OCI-LY1 (cell line): ENCODE measurements around the gene CD40.

Source experiments
- H2AFZ ChIP-seq: fragments of 200-600 bp; sonication (generic), shearing (Covaris generic); 2 replicates; pipeline ENCODE4 v1.6.0; 2014; ENCODE audit warnings: antibody characterized with exemption, mild to moderate bottlenecking, low read length
- H3F3A ChIP-seq: fragments of 200-600 bp; sonication (generic), shearing (Covaris generic); 2 replicates; pipeline ENCODE4 v1.6.0; 2014; ENCODE audit warnings: mild to moderate bottlenecking, antibody characterized with exemption, low read length, moderate library complexity; ENCODE audit not compliant: insufficient read depth
- H3K27ac ChIP-seq: fragments of 200-600 bp; sonication (generic); 2 replicates; pipeline ENCODE4 v1.5.1; 2014; ENCODE audit warnings: low read length, mixed run types, mild to moderate bottlenecking, low read depth; ENCODE audit not compliant: poor library complexity, severe bottlenecking
- H3K27me3 ChIP-seq: fragments of 200-600 bp; sonication (generic); 2 replicates; pipeline ENCODE4 v1.6.0; 2014; ENCODE audit warnings: antibody characterized with exemption, mild to moderate bottlenecking, low read length, moderate library complexity; ENCODE audit not compliant: insufficient read depth
- H3K36me3 ChIP-seq: fragments of 200-600 bp; sonication (generic); 2 replicates; pipeline ENCODE4 v1.6.1; 2014; ENCODE audit warnings: mild to moderate bottlenecking, antibody characterized with exemption, low read length, moderate library complexity, mixed read lengths; ENCODE audit not compliant: insufficient read depth
- H3K4me1 ChIP-seq: fragments of 200-600 bp; sonication (generic); 2 replicates; pipeline ENCODE4 v1.5.1; 2014; ENCODE audit warnings: mild to moderate bottlenecking, low read length, moderate library complexity; ENCODE audit not compliant: insufficient read depth, severe bottlenecking
- H3K4me2 ChIP-seq: fragments of 200-600 bp; sonication (generic), shearing (Covaris generic); 2 replicates; pipeline ENCODE4 v1.6.1; 2014; ENCODE audit warnings: low read length
- H3K4me3 ChIP-seq: fragments of 200-600 bp; sonication (generic); 2 replicates; pipeline ENCODE4 v1.5.1; 2014; ENCODE audit warnings: low read length, low read depth, mild to moderate bottlenecking, mixed read lengths; ENCODE audit not compliant: poor library complexity, severe bottlenecking
- H3K79me2 ChIP-seq: fragments of 200-600 bp; shearing (Covaris generic); 2 replicates; pipeline ENCODE4 v1.6.1; 2016; ENCODE audit warnings: mixed run types, low read length, mixed read lengths; ENCODE audit not compliant: insufficient read depth
- H3K9ac ChIP-seq: fragments of 200-600 bp; sonication (generic), shearing (Covaris generic); 2 replicates; pipeline ENCODE4 v1.6.1; 2014; ENCODE audit warnings: mild to moderate bottlenecking, low read length, mixed read lengths
- H3K9me2 ChIP-seq: fragments of 200-600 bp; sonication (generic), shearing (Covaris generic); 2 replicates; pipeline ENCODE4 v1.6.1; 2014; ENCODE audit warnings: low read depth, mild to moderate bottlenecking, low read length, mixed read lengths
- H3K9me3 ChIP-seq: fragments of 200-600 bp; shearing (Covaris generic); 2 replicates; pipeline ENCODE4 v1.6.1; 2014; ENCODE audit warnings: low read length, mixed read lengths
- H4K20me1 ChIP-seq: fragments of 200-600 bp; sonication (generic), shearing (Covaris generic); 2 replicates; pipeline ENCODE4 v1.6.0; 2016; ENCODE audit warnings: mild to moderate bottlenecking, low read length; ENCODE audit not compliant: insufficient read depth
- CTCF ChIP-seq: fragments of 200-600 bp; sonication (generic), shearing (Covaris generic); IDR thresholded peaks from 2 replicates; pipeline ENCODE4 v1.5.1; 2017; ENCODE audit warnings: mild to moderate bottlenecking, antibody characterized with exemption, low read length, moderate library complexity, mixed read lengths
- EZH2 ChIP-seq: fragments of 200-600 bp; sonication (generic), shearing (Covaris generic); IDR thresholded peaks from 2 replicates; pipeline ENCODE4 v1.8.0; 2017; ENCODE audit warnings: borderline replicate concordance, mixed run types, mild to moderate bottlenecking, antibody characterized with exemption, low read length, moderate library complexity, mixed read lengths

CD40 gene

DNA sequence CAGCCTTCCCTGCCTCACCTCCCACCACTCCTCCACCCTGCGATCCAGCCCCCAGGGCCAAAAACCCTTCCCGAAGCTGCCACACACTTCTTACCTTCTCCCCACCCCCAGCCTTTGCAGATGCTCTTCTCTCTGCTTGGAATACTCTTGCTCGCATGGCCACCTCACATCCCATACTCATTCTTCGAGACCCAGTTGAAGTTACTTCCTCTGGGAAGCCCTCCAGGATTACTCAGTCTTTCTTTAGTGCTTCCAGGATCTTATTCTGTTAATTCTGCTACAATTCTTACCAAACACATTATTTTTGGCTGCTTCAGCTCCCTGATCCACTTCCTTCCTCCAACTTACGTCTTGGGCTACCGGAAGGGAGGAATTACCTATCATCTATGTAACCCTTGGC, 54.3 kb downstream of the CD40 start:
- Histone ChIP-seq H3K79me2 (no peaks in the 10 kb centered on the region), H3K9me3 (no peaks in the 10 kb centered on the region), H2AFZ (no peak overlapping the region), H3K9ac (no peak overlapping the region), H3K4me1 (no peaks in the 10 kb centered on the region), H3K27ac (no peak overlapping the region), H3K4me3 (no peak overlapping the region), H3K36me3 (no peaks in the 10 kb centered on the region), H3K9me2 (no peaks in the 10 kb centered on the region), H3K27me3 (0 out of 2 replicates have a peak, but pooled peaks cover 10% of the 10 kb centered on the region), H4K20me1 (no peaks in the 10 kb centered on the region), H3K4me2 (no peak overlapping the region), H3F3A (no peaks in the 10 kb centered on the region)
- no peak for TF ChIP-seq CTCF
- no peak for TF ChIP-seq EZH2

GRCh38 chr20:46172961-46173536, 54.9 kb downstream of the CD40 start:
- Histone ChIP-seq H3F3A (no peaks in the 10 kb centered on the region), H2AFZ (no peak overlapping the region), H3K4me1 (no peaks in the 10 kb centered on the region), H3K27ac (no peak overlapping the region), H3K4me2 (no peak overlapping the region), H3K27me3 (0 out of 2 replicates have a peak, but pooled peaks cover 10% of the 10 kb centered on the region), H3K9me2 (no peaks in the 10 kb centered on the region), H3K9me3 (no peaks in the 10 kb centered on the region), H3K36me3 (no peaks in the 10 kb centered on the region), H3K9ac (no peak overlapping the region), H3K4me3 (no peak overlapping the region), H4K20me1 (no peaks in the 10 kb centered on the region), H3K79me2 (no peaks in the 10 kb centered on the region)
- TF ChIP-seq EZH2 (no peak), CTCF (no peak)

DNA sequence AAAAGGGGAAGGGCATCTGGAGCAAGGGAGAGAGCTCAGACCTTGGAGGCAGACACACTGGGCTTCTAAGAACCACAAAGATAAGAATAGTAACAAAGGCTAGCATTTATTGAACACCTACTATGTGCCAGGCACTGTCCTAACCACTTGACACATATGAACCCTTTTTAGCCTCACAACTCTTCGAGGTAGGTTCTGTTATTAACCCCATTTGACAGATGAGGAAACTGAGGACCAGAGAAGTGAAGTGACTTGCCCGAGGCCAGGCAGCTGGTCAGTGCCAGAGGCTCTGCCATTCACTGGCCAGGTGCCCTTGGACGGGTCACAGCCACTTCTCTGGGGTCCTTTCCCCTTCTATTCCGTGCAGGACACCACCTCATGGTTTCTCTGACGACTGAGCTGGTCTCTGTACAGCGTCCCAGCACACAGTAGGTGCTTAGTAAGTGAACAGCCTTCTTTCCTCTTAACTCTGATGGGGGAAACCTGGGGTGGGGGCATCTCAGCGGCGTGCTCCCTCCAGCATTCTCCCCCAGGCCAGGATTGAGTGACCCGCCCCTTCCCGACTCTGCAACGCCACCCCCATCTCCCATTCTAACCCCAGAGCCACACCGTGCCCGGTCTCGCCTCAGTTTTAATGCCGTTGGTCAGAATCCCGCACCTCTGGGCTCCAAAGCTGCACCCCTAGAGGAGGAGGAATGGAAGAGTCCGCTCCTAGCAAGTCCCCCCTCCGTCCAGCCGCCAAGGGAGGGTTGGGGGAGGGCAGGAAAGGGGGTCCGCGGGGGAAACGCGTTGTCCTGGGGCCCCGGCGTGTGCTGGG, 55.7 kb downstream of the CD40 start:
- Histone ChIP-seq H3K27me3 (0 out of 2 replicates have a peak, but pooled peaks cover 10% of the 10 kb centered on the region), H3K36me3 (no peaks in the 10 kb centered on the region), H3K9ac (no peak overlapping the region), H3K27ac (no peak overlapping the region), H3K9me2 (no peaks in the 10 kb centered on the region), H3K9me3 (no peaks in the 10 kb centered on the region), H3K4me2 (no peak overlapping the region), H3K79me2 (no peaks in the 10 kb centered on the region), H3K4me1 (no peaks in the 10 kb centered on the region), H3F3A (no peaks in the 10 kb centered on the region), H2AFZ (no peak overlapping the region), H4K20me1 (no peaks in the 10 kb centered on the region), H3K4me3 (no peak overlapping the region)
- no peak for TF ChIP-seq CTCF
- no peak for TF ChIP-seq EZH2
